Hematopoietic multipotent progenitor cell treated with erythropoietin and hydrocortisone succinate and interleukin-3 and kit ligand, for 15 days (in vitro differentiated cells): ENCODE data around the gene CBX5.
"Not testable (repeated sequence)": the region's sequence is repeated elsewhere in the genome, so short reads cannot be mapped to it uniquely, and the experiment has no call there.

Experiments
- DNase-seq: peaks from one replicate; pipeline ENCODE4 v3.0.0-alpha.2; 2015; ENCODE audit warnings: low spot score

Gene CBX5

GRCh38 chr12:54265364-54265812 lies 14.5 kb downstream of the CBX5 start:
- no peak for DNase-seq

GRCh38 chr12:54262403-54262925 lies 17.5 kb downstream of the CBX5 start:
- no peak for DNase-seq

- DNase-seq: no peak
Measured at GRCh38 chr12:54261815-54262402, 18.0 kb downstream of the CBX5 start.

GRCh38 chr12:54259194-54260011 lies 20.5 kb downstream of the CBX5 start:
- peak; percentile 65 for DNase-seq

- DNase-seq: no peak
Measured at GRCh38 chr12:54258201-54258681, 21.7 kb downstream of the CBX5 start.

GRCh38 chr12:54257332-54257731 lies 22.6 kb downstream of the CBX5 start:
- no peak for DNase-seq

GRCh38 chr12:54253240-54253639 lies 26.7 kb downstream of the CBX5 start:
- DNase-seq: no peak

- DNase-seq: peak; percentile 75
Measured at GRCh38 chr12:54251667-54252284, 28.1 kb downstream of the CBX5 start.

GRCh38 chr12:54249489-54249888 lies 30.4 kb downstream of the CBX5 start:
- DNase-seq: no peak

- no peak for DNase-seq
Measured at GRCh38 chr12:54246011-54246641, 33.8 kb downstream of the CBX5 start.

- DNase-seq: no peak
Measured at GRCh38 chr12:54240971-54241588, 38.8 kb downstream of the CBX5 start.

GRCh38 chr12:54240129-54240528 lies 39.8 kb downstream of the CBX5 start:
- DNase-seq: peak; percentile 52

- no peak for DNase-seq
Measured at GRCh38 chr12:54239620-54240019, 40.3 kb downstream of the CBX5 start.

GRCh38 chr12:54238531-54238930 lies 41.4 kb downstream of the CBX5 start:
- DNase-seq: no peak

- DNase-seq: no peak
Measured at GRCh38 chr12:54232790-54233189, 47.1 kb downstream of the CBX5 start.

GRCh38 chr12:54231269-54231668 lies 48.7 kb downstream of the CBX5 start:
- DNase-seq: not testable (repeated sequence)

- no peak for DNase-seq
Measured at GRCh38 chr12:54230555-54230954, 49.4 kb downstream of the CBX5 start.

- no peak for DNase-seq
Measured at GRCh38 chr12:54229624-54230212, 50.2 kb downstream of the CBX5 start.

- DNase-seq: no peak
Measured at GRCh38 chr12:54228471-54228870, 51.5 kb downstream of the CBX5 start.

GRCh38 chr12:54227927-54228326 lies 52.0 kb downstream of the CBX5 start:
- not testable (repeated sequence) for DNase-seq

GRCh38 chr12:54227376-54227775 lies 52.5 kb downstream of the CBX5 start:
- DNase-seq: no peak
